HG03521 (cell line): ENCODE measurements around the gene PLEKHG4.

Experiments
- ATAC-seq: cut with Tn5 transposase; IDR thresholded peaks from one replicate; pipeline ENCODE4 v1.9.1; 2021; ENCODE audit warnings: mild to moderate bottlenecking, moderate library complexity; ENCODE audit not compliant: unreplicated experiment

PLEKHG4 gene

GRCh38 chr16:67327743-67328142 is 48.4 kb downstream of the PLEKHG4 start:
- ATAC-seq, result no peak

GRCh38 chr16:67329901-67330300 is 50.6 kb downstream of the PLEKHG4 start:
- ATAC-seq, result no peak

GRCh38 chr16:67333315-67333714 is 54.0 kb downstream of the PLEKHG4 start:
- no peak for ATAC-seq

- ATAC-seq, result no peak
Observed at GRCh38 chr16:67336116-67336515, 56.8 kb downstream of the PLEKHG4 start.

- no peak for ATAC-seq
Observed at GRCh38 chr16:67336648-67337047, 57.3 kb downstream of the PLEKHG4 start.
